OCI-LY3 (cell line): ENCODE results near the gene ISLR2.

Experiments
- CTCF ChIP-seq: fragments of 200-600, 300-600 bp; sonication (generic); IDR thresholded peaks from 2 replicates; pipeline ENCODE4 v1.5.1; 2014; ENCODE audit warnings: antibody characterized with exemption, low read length, low read depth
- EZH2phosphoT487 ChIP-seq: fragments of 200-600 bp; shearing (Covaris generic); IDR thresholded peaks from 2 replicates; pipeline ENCODE4 v1.6.1; 2018; ENCODE audit warnings: antibody characterized with exemption, mixed run types, low read depth

DNA sequence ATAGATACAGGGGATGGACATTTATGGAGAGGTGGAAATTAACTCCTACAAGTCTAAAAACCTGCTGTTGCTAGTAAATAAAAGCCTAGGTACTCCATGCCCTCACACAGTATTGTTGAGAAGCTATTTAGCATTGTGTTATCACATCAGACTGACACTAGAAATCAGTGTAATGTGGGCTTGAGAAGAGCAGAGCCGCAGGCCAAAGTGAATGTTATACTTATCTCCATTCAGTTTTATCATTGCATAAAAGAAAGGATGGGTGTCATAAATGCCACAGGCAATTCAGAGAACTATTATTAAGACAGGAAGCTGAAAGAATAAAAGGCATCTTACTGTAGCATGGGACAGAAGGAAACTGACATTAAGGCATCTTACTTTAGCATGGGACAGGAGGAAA is 29.4 kb downstream of the ISLR2 start:
- TF ChIP-seq EZH2phosphoT487 (no peak), CTCF (no peak)
